HG02759 (cell line): ENCODE measurements around the gene HSF2BP.
A peak's percentile ranks its signal among the peaks of the same experiment; 100 is the strongest.
"Not testable (repeated sequence)": the region's sequence is repeated elsewhere in the genome, so short reads cannot be mapped to it uniquely, and the experiment has no call there.

Experiments
- ATAC-seq: cut with Tn5 transposase; IDR thresholded peaks from one replicate; pipeline ENCODE4 v1.9.1; 2021; ENCODE audit warnings: mild to moderate bottlenecking, moderate library complexity; ENCODE audit not compliant: unreplicated experiment

The HSF2BP gene

GRCh38 chr21:43659136-43660000 is at the start of gene HSF2BP, which contains the start of gene RRP1B:
Gene HSF2BP, minus strand, starts transcription at chr21:43659488. Its CDS starts 1,392 bp downstream, at chr21:43658096.
Gene RRP1B, plus strand, starts transcription at chr21:43659560. Its CDS starts 105 bp downstream, at chr21:43659665.
- peak; percentile 92 for ATAC-seq

DNA sequence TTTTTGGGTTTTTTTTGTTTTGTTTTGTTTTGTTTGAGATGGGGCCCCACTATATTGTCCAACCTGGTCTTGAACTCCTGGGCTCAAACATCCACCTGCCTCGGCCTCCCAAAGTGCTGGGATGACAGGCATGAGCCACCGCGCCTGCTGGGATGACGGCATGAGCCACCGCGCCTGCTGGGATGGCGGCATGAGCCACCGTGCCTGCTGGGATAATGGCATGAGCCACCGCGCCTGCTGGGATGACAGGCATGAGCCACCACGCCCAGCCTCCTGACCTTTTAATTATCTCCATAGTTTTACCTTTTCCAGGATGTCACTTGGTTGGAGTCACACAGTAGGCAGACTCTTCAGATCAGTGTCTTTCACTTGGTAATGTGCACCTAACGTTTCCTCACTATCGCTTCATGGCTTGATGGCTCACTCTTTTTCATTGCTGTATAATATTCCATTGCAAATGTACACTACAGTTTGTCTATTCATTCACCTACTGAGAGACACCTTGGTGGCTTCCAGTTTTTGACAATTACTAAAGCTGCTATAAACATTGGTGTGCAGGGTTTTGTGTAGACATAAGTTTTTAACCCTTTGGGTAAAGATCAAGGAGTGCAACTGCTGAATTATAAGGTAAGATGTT is 49.6 kb upstream of the HSF2BP start:
- no peak for ATAC-seq

GRCh38 chr21:43707462-43707861 is 48.2 kb upstream of the HSF2BP start:
- no peak for ATAC-seq

DNA sequence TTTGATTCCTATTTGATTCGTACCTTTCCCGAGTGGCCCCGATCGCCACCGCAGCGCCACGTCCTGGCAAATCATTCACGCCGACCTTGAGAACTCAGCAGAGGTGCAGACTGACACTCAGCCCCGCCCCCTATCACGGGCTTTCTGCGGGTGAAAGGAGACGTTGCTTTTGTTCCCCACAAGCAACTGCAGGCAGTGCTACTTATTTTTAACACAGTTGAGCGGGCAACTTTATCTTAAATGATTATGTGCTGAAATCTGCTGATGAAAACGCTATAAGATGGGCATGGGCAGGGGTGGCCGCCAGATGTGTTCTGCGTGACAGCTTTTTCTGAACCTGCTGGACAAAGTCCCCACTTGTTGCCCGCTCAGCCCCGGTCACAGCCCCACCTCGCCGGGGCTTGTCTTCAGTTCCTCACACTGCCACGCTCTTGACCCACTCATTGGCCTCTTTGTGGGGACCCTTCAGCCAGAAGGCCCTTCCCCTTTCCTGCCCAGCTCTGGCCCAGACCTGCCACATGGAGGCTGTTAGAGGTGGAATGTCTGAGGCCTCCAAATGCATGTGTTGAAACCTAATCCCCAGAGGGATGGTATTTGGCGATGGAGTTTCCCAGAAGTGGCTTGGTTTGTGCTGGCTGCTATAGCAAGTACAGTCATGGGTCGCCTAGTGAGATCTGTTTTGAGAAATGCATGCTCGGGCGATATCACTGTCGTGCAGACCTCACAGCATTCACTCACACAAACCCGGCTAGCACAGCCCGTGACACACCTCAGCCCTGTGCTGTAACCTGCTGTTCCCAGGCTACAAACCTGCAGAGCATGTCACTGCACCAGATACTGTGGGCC is 44.0 kb upstream of the HSF2BP start:
- no peak for ATAC-seq

- no peak for ATAC-seq
Observed at GRCh38 chr21:43702785-43703034, 43.4 kb upstream of the HSF2BP start.

DNA sequence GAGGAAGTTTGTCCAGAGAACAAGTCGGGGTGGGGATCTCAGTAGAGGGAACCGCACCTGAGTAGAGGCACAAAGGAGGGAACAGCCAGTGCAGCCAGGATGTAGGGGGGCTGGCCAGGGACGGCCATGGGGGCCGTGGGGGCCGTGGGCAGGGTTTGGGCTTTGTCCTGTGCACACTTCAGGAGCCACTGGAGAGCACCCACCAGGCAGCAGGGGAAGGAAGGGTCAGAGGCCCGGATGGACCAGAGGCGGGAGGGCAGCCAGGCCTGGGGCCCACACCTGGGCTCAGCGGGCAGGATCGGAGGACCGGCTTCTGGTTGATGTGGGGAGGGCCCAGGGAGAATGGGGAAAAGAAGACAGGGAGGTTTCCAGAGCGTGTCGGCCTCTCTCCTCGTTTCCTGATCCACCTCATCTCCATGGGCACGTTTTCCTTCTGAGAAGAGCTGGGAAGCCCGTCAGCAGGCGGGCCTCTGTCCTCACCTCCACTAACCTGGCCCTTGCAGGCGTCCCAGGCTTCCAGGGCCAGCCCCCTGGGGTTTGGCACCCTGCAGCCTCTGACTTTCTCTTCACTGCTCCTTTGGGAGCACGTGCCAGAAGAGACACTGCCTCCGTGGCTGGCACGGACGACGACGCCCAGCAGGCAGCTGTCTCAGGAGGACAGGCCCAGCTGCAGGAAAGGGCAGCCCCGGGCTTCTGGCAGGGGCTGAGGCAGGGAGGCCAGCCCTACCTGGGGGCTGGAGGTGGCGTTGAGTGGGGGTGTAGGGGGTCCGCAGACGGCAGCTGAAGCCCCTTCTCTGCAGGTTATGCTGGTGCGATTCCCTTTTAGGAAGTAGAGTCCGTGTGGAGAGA is 42.9 kb upstream of the HSF2BP start:
- no peak for ATAC-seq

DNA sequence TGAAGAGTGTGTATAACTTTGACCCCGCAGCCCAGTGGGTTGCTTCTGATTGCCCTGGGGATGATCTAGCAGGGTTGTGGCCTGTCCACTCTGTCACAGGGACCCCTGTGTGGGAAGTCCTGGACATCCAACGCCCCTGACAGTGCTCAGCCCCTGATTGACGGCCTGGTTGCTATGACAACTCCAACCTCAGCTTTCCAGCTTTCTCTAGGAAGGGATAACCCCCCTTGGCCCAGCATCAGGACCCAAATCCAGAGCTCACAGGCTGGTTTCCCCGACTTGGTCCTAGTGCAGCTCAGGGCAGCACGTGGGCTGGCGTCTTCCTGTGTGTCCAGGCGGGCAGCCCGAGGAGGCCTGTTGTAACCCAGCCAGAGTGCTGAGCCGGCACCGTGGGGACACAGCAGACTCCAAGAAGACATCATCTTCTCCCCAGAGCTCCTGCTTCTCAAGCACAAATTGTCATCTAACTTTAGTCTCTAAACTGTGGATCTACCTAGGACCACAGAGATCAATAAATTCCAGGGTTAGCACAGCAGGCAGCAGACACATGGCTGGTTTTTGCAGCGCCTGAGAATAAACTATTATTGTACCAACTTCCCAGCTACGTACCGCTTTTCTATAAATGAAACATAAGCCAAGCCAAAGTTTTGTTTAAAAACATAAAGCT is 40.8 kb upstream of the HSF2BP start:
- no peak for ATAC-seq

DNA sequence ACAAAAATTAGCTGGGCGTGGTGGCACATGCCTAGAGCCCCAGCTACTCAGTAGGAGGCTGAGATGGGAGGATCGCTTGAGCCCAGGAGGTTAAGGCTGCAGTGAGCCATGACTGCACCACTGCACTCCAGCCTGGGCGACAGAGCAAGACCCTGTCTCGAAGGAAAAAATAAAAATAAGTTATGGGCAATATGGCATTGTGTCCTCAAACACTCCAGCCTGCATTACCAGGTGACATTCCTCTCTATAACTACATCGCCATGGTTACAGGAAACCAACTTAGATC is 40.1 kb upstream of the HSF2BP start:
- ATAC-seq: not testable (repeated sequence)

DNA sequence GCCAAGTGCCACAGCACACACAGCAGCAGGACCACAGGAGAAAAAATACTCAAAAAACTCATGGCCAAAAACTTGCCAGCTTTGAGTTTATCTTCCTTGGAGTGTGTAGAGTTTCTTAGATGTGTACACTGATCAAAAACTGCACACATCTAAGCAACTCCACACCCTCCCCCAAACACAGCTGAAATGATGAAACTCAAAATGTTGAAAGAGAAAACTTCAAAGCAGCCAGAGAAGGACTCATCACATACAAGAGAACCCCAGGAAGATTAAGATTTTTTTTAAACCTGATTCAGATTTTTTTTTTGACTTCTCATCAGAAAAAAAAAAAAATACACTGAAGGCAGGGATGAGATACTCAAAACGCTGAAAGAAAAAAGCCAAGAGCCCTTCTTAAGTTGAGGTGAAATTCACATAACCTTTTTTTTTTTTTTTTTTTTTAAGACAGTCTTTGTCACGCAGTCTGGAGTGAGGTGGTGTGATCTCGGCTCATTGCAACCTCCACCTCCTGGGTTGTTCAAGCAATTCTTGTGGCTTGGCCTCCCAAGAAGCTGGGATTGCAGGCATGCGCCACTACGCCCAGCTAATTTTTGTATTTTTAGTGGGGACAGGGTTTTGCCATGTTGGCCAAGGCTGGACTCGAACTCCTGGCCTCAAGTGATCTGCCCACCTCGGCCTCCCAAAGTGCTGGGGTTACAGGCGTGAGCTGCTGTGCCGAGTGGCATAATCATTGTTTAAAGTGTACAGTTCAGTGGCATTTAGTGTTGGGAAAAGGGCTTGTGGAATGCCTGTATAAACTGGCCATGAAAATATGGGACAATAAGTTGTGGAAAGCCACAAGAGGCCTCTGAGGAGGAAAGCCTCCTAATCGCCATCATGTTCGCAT is 38.7 kb upstream of the HSF2BP start:
- no peak for ATAC-seq

GRCh38 chr21:43696214-43696613 is 36.9 kb upstream of the HSF2BP start:
- ATAC-seq: no peak

DNA sequence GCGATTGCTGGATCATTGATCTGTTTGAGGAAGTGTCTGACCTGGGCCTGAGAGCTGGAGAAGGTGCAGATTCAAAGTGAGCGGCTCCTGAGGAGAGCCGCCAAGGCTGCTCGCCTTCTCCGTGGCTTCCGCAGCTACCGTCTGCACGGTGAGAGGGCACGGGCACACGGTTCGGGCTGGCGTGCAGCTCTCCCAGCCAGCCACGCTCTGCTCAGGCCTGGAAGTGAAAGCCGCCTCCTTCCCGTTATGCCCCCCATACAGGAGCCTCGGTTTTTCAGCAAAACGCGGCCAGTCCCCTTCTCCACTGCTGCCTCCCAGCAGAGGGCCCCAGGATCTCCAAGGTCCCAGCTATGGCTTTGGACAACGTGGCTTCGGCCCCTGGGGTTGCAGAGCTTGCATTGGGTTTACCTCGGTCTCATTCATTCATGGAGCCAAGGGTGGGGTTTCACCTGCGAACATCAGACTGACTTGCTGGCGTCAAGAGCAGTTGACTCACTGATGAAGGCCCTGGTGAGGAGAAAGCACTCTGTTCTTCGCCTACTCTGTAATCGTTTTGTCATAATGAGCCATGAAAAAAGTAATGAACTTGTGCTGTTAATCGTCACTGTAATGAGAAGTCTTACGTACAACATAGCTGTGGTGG is 35.3 kb upstream of the HSF2BP start:
- ATAC-seq: no peak

GRCh38 chr21:43693981-43694380 is 34.7 kb upstream of the HSF2BP start:
- no peak for ATAC-seq

DNA sequence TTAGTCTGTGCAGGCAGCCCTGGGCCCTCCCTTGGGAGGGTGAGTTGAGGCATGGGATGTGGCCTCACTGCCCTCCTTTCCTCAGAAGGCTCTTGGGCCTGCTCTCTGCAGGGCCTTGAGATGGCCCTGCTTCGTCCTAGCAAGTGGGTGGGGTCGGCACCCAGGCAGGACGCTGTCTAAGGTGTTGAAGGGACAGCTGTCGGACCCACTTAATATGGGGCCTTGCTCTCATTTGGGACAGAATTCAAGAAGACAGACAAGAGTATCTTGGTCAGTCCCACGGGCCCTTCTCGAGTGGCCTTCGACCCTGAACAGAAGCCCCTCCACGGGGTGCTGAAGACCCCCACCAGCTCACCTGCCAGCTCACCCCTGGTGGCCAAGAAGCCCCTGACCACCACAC is 33.7 kb upstream of the HSF2BP start:
- no peak for ATAC-seq

DNA sequence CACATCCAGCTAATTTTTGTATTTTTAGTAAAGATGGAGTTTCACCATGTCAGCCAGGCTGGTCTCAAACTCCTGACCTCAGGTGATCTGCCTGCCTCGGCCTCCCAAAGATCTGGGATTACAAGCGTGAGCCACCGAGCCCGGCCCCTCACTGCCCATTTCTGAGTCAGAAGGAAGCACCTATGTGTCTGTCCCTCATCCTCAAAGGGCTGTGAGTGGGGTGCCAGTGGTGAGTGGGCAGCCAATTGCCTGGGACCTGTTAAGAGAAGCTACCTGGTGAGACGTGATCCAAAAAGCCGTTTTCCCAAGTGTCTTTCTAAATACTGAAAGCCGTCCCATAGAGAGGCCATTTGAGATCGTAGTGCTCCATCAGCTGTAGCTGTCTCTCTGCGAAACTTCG is 32.5 kb upstream of the HSF2BP start:
- ATAC-seq: no peak

GRCh38 chr21:43691086-43691795 is 32.0 kb upstream of the HSF2BP start:
- no peak for ATAC-seq

DNA sequence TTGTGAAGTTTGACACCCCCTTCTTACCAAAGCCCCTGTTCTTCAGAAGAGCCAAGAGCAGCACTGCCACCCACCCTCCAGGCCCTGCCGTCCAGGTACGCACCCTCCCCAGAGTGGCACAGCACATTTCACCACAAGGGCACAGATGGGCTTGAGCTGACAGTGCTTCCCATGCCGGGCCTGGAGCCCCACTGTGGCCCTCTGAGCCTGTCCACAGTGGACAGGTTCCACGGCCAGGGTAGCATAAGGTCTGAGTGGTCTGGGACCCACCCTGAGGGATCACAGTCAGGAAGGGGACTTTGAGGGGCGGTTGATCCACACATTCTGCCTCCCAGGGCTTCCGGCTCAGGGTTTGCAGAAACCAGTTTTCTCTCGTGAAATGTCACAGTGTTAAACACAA is 31.1 kb upstream of the HSF2BP start:
- ATAC-seq: no peak

DNA sequence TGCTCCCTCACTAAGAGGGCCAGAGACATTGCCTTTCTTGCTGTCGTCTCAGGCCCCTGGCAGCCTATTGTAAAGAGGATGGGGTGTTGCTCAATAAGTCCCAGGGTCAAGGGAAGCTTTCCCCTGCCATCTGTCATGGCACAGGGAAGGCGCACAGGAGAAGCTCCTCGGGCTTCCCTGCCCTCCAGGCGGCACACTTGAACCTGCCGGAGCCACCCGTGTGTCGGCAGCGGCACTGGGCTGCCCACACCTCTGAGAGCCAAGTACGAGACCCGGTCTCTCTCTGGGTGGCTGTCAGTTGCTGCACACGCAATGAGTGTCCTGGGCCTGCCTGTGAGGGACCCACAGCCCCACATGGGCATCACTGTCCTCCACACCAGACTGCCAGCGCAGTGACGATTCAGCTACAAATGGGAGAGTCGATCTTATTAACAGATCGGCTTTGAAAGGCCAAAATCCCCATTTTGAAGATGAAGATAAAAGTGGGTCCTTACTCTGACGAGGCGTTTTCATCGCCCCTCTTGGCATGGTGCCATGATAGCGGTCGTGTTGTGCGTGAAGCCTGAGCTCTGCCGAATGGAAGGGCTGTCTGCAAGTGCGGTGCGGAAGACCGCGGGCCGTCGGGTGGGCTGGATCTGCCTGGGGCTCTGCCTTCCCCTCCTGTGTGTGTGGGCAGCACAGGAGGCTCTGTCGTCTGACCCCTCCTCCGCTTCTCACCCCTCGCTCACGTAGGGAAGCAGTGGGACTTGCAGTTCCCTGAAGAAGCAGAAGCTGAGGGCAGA is 30.5 kb upstream of the HSF2BP start:
- no peak for ATAC-seq

- no peak for ATAC-seq
Observed at GRCh38 chr21:43688906-43689305, 29.6 kb upstream of the HSF2BP start.
